Measurements from ENCODE around the gene RACK1. TPM values are rescaled to one million over a fixed set of nuclear protein-coding genes. Genes with fewer than 3 reads are reported as not detected.

RACK1 gene
- polyA plus RNA-seq, 2 of the 4 experiments (the other 2 are of a cell fraction): 2,590 to 3,139 TPM

GRCh38 chr5:181204113-181204825 lies 39.4 kb downstream of the RACK1 start:
- TF ChIP-seq HOXB5 (CRISPR knock-in tag; IDR thresholded peaks at IDR 0.05): no peak
- no peak for TF ChIP-seq BHLHE40 (IDR thresholded peaks at IDR 0.05; ENCODE audit: low read depth, low read length)
- TF ChIP-seq ZSCAN20 (CRISPR knock-in tag; IDR thresholded peaks at IDR 0.05): no peak
- no peak for TF ChIP-seq ESRRA (IDR thresholded peaks at IDR 0.05; ENCODE audit: borderline replicate concordance, low read length)
- TF ChIP-seq MYC (IDR thresholded peaks at IDR 0.05; ENCODE audit: borderline replicate concordance, low read length): 0 out of 2 replicates have a peak, but pooled peaks have one; percentile 27
- peak; percentile 17; the same call in 1 of the 2 replicates for TF ChIP-seq E2F6 (IDR thresholded peaks at IDR 0.05; ENCODE audit: borderline replicate concordance, low read depth)
- peak; percentile 65 for TF ChIP-seq MAX (IDR thresholded peaks at IDR 0.05)
- peak in 1 of 2 experiments; percentile 22; a peak in 2 of 5 replicates for TF ChIP-seq JUN (IDR thresholded peaks at IDR 0.05)
- peak overlapping the region; percentile 93 to 95 for H3K27ac ChIP-seq
- H3K4me1 ChIP-seq: peaks cover 15% of the 10 kb centered on the region
- FAIRE-seq (no peak), ATAC-seq (peak; percentile 40 to 41), DNase-seq (ENCODE audit: low read depth in 1 of 2, low spot score in 1 of 2) (peak; percentile 60 to 64)
- 0% methylated on average over 25 of the region's 67 CpGs for WGBS (ENCODE audit: missing lambda C conversion rate)
- CTCF ChIA-PET: interaction anchor here (0.8 to 3.9 kb wide), 9 partner anchors 8 to 36 kb away, joined by 3 to 36 read pairs (median 8); partner anchors contain the start of gene TRIM41
- POLR2A ChIA-PET: interaction anchor here (0.8 to 6.7 kb wide), 5 partner anchors 14 to 31 kb away, joined by 4 to 159 read pairs (median 5); partner anchors contain the start of gene TRIM41
- no peaks in the 10 kb centered on the region for H3K9me3 ChIP-seq
- peak overlapping the region; percentile 91 for H3K4me2 ChIP-seq
- peak overlapping the region; percentile 84 for H3K4me3 ChIP-seq

- TF ChIP-seq CBX2 (IDR thresholded peaks at IDR 0.05; ENCODE audit: borderline replicate concordance, low read depth) (no peak), HDAC2 (IDR thresholded peaks at IDR 0.05) (no peak), RFX5 (IDR thresholded peaks at IDR 0.05) (no peak), ELK1 (IDR thresholded peaks at IDR 0.05; ENCODE audit: low read depth, low read length) (no peak), RAD21 (conservative IDR thresholded peaks at IDR 0.05 in 1 of 2, IDR thresholded peaks at IDR 0.05 in 1 of 2) (no peak), POLR2A (IDR thresholded peaks at IDR 0.05; ENCODE audit: low read length) (no peak), NR3C1 (IDR thresholded peaks at IDR 0.05) (no peak), KDM5A (IDR thresholded peaks at IDR 0.05) (no peak), HOXB13 (CRISPR knock-in tag; IDR thresholded peaks at IDR 0.05; ENCODE audit: low read depth) (no peak), RCOR1 (IDR thresholded peaks at IDR 0.05; ENCODE audit: low read depth, low read length) (no peak), HOXB5 (CRISPR knock-in tag; IDR thresholded peaks at IDR 0.05) (no peak), SREBF2 (IDR thresholded peaks at IDR 0.05) (no peak), HEYL (CRISPR knock-in tag; IDR thresholded peaks at IDR 0.05) (no peak), ZNF302 (CRISPR knock-in tag; IDR thresholded peaks at IDR 0.05) (no peak), POLR2AphosphoS2 (conservative IDR thresholded peaks at IDR 0.05; ENCODE audit: low read length) (no peak), ZFP36 (IDR thresholded peaks at IDR 0.05; ENCODE audit: borderline replicate concordance, partially characterized antibody) (no peak), MAFK (IDR thresholded peaks at IDR 0.05; ENCODE audit: partially characterized antibody) (no peak), MAX (IDR thresholded peaks at IDR 0.05) (no peak), KDM1A (IDR thresholded peaks at IDR 0.05; ENCODE audit: low read depth) (no peak)
- ATAC-seq: peak; percentile 5 to 26; a peak in 4 of 6 replicates
- CTCF ChIA-PET: interaction anchor here (1.4 to 3.9 kb wide), 5 partner anchors 10 to 35 kb away, joined by 4 to 36 read pairs (median 17); partner anchors contain the start of gene TRIM41
- Histone ChIP-seq H3K27ac (peak overlapping the region; percentile 93 to 95), H3K9me3 (no peaks in the 10 kb centered on the region), H3K4me1 (peaks cover 15% of the 10 kb centered on the region), H3K4me3 (peak overlapping the region; percentile 84), H3K4me2 (peak overlapping the region; percentile 91)
- FAIRE-seq: no peak
- POLR2A ChIA-PET: interaction anchor here (1.9 to 6.7 kb wide), 3 partner anchors 13 to 32 kb away, joined by 5 to 159 read pairs (median 12); partner anchors contain the start of gene TRIM41
- DNase-seq (ENCODE audit: low read depth in 1 of 2, low spot score in 1 of 2): peak; percentile 44 to 48
- WGBS (ENCODE audit: missing lambda C conversion rate): 54% methylated on average over 3 of the region's 17 CpGs
Measured at GRCh38 chr5:181203777-181204112, 40.0 kb downstream of the RACK1 start.

All from A549 (cell line).